Amniotic epithelial cell (primary cell): ENCODE measurements around the gene GPR39.

Experiments used
- DNase-seq: peaks from one replicate; pipeline ENCODE4 v3.0.0-alpha.2; 2010; ENCODE audit warnings: low read depth

The GPR39 gene

GRCh38 chr2:132671151-132671835 is 254.7 kb downstream of the GPR39 start:
- DNase-seq: peak; percentile 88

- no peak for DNase-seq
Observed at GRCh38 chr2:132676999-132677398, 260.4 kb downstream of the GPR39 start.

- peak; percentile 62 for DNase-seq
Observed at GRCh38 chr2:132677661-132678060, 261.1 kb downstream of the GPR39 start.

DNA sequence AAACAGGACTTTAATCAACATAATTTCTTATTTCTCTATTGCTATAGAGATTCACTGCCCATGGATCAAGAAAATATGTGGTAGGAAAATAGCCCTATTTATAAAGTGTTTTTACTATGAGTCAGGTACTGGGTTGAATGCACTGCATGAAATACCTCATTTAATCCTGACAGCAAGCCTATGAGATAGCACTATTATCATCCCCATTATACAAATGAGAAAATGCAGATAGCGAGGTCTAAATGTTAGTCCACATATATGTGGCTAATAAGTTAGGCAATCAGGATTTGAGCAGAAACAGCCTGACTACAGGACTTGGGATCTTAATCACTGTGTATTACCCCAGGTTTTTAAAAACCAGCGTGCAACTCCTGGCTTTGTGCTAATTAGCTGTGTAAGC is 261.9 kb downstream of the GPR39 start:
- peak; percentile 88 for DNase-seq

DNA sequence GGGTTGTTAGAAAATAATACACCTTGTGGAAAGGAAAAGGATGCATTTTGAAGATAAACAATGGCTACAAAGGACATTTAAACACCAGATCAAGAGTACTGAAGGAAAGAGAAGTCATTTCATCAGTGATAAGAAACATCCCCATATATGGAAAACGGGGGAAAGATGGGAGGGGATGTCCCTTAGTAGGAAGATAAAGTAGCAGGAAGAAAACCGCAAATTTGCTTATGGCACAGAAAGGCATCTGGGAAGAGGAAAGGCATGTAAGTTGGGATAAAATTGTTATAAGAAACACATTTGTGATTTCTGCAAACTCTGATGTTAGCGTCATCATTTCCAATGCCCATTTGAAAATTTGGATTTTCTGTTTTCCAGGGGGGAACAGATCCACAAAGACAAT is 263.9 kb downstream of the GPR39 start:
- no peak for DNase-seq

GRCh38 chr2:132681766-132682165 is 265.2 kb downstream of the GPR39 start:
- DNase-seq: no peak

- peak; percentile 34 for DNase-seq
Observed at GRCh38 chr2:132690664-132691303, 274.2 kb downstream of the GPR39 start.

GRCh38 chr2:132691556-132691955 is 275.0 kb downstream of the GPR39 start:
- peak; percentile 55 for DNase-seq

DNA sequence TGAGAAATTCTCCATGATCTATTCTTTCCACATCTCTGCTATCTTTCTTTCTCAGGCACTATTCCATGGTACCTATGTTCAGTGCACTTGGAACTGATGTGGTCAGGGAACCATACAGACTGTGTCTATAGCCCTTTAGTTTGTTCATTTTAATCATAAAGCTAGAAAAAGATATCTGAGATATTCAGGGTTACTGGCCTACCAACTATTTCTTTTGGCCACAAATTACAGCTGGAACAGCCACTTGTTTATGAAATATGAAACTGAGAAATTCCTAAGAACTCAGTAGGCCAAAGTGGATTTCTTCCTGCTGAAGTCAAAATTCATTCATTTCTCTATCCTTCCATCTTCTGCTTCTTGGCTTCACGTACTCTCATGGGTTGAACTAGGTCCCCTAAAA is 276.2 kb downstream of the GPR39 start:
- peak; percentile 60 for DNase-seq
